Head of caudate nucleus (tissue), 42 donors: ENCODE data around the gene LINC00237.

Experiments used
- DNase-seq, 42 donors: peaks; one replicate each; pipeline versions ENCODE4 v3.0.0 to v3.0.0-alpha.2; 2020 to 2021; ENCODE audit warnings: mixed read lengths in 7 of 42
- intact Hi-C: fragments of 100-400 bp; cut with DNase I; formaldehyde crosslinking; loops from one replicate; pipeline ENCODE4 v1.15.0; 2022

The LINC00237 gene

GRCh38 chr20:21127201-21127981, 21.2 kb upstream of the LINC00237 start:
- no peak for DNase-seq
- intact Hi-C loops, result loop anchor here (10.0 kb wide), 1 partner anchor 107 kb away; no protein-coding TSS in a partner anchor

DNA sequence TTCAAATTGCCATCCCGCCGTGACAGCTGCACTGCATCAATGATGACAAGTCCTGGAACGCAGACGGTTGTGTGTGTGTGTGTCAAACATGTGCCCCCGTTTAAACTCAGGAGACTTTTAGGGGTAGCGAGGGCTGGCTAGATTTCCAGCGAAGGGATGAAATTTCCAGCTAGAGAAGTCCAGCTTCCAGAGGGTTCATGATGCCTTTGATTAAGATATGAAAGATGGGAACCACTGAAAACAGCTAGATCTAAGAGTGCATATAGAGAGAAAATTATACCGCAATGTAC, 20.4 kb upstream of the LINC00237 start:
- peak in 5 of 42 donors; percentile 11 to 60 (median 40) for DNase-seq
- intact Hi-C loops, result loop anchor here (10.0 kb wide), 1 partner anchor 108 kb away; no protein-coding TSS in a partner anchor

DNA sequence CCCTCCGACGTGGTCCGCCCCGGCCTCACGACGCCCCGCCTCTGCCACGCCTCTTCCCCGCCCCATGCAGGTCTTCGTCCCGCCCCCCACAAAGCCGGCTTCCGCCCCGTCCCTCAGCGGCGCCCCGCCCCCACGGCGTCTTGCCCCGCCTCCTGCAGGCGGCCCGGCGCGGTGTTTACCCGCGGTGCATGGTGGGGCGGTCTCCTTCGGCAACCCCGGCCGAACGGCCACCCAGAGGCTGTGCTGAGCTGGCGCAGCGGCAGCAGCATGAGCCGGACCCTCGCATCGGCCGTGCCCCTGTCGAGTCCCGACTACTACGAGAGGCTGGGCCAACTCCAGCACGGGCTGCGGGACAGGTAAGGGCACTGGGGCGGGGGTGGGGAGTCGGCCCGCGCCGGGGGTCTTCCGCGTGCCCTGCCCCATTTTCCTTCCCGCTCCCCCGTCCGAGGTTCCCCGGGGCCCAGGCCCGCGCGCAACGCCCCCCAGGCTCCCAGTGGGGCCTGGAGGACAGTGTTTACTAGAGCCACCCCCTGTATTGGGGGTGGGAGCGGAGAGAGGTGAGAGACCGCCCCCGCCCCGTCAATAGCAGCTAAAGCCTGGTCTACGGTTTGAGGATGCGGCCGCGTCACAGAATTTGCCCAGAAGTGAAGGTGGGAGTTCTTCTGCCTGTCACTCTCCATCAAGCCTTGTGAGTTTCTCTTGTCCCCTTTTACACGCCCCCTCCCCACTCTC, 19.9 kb upstream of the LINC00237 start, which contains the start of gene KIZ:
KIZ (plus strand) TSS at position 234 of the 732 bp plus-strand sequence; CDS start at position 268, 34 bp downstream.
- intact Hi-C loops, result loop anchor here (10.0 kb wide), 1 partner anchor 109 kb away; no protein-coding TSS in a partner anchor

DNA sequence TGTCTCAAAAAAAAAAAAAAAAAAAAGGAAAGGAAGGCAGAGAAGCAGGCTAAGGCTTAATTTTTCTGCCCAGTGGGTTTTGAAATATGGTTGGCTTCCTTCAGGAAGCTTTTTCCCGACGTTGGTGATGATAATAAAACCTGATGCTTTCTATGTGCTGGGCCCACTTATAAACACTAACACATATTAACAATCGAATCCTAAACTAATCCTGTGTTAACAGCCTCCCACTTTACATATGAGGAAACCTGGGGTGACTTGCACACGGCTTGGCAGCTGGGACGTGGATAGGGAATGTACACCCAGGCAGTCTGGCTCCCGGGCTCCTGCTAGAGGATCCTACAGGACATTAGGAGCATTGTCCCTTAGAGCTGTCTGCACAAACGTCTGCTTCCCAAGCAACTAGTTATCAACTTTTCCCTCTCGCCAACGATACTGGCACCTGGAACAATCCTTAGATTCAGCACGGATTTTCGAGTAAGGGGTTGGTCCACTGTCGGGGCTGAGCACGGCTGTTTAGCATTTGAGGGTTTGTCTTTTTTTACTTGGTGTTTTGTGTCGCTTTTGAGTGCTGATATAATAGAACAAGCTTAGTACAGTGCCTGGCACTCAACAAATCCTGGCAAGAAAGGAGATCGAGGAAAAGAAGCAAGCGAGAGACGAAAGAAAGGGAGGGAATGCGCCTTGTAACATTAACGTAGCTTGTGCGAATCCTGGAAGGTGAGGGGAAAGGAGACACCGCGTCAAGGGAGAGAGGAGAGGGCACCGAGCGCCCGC, 19.1 kb upstream of the LINC00237 start:
- DNase-seq, result peak in 37 of 42 donors; percentile 28 to 77 (median 56)
- intact Hi-C loops, result loop anchor here (10.0 kb wide), 1 partner anchor 110 kb away; no protein-coding TSS in a partner anchor

More for the DNA sequence above, 19.9 kb upstream of the LINC00237 start, which contains the start of gene KIZ:
- DNase-seq, result peak; percentile 85 to 100 (median 98)

- no peak for DNase-seq
- intact Hi-C loops, result loop anchor here (10.0 kb wide), 1 partner anchor 111 kb away; no protein-coding TSS in a partner anchor
Observed at GRCh38 chr20:21124190-21124589, 18.0 kb upstream of the LINC00237 start.

- intact Hi-C loops, result no loop called here
- no peak for DNase-seq
Observed at GRCh38 chr20:21118782-21119181, 12.6 kb upstream of the LINC00237 start.

GRCh38 chr20:21118138-21118537, 12.0 kb upstream of the LINC00237 start:
- no peak for DNase-seq
- intact Hi-C loops, result no loop called here

- intact Hi-C loops, result no loop called here
- no peak for DNase-seq
Observed at GRCh38 chr20:21117521-21117920, 11.4 kb upstream of the LINC00237 start.

GRCh38 chr20:21114584-21114983, 8.4 kb upstream of the LINC00237 start:
- intact Hi-C loops, result no loop called here

DNA sequence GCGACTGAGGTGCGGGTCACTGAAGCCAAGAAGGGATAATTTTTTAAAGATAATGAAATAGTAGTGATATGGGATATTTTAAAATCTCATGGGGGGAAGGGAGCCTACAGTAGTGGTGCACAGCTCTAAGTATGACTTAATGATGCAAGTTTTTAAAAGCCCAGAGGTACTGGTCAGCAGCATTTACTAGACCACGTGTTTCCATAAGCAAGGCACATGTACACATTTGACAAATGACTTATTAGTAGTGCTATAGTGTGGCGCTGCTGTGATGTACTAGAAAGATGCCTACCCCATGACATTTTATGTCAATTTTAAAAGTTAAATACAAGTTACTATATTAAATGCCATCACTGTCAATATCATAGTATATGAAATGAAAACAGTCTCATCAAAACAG, 7.5 kb upstream of the LINC00237 start:
- intact Hi-C loops, result no loop called here
- DNase-seq, result no peak

More at GRCh38 chr20:21114584-21114983, 8.4 kb upstream of the LINC00237 start:
- DNase-seq, result no peak

DNA sequence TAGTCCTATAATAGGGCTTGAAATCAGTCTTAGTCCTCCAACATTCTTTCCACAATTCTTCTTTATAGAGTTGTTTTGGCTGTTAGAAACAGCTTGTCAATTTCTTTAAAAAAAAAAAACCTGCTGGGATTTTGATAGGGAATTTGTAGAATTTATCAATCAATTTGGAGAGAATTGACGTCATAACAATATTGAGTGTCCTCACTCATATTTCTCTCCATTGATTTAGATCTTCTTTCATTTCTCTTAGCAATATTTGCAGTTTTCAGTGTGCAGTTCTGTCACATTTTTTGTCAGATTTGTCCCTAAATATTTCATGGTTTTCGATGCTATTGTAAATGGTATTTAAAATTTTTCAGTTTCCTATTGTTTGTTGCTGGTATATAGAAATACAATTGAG, 5.3 kb upstream of the LINC00237 start:
- no peak for DNase-seq
- intact Hi-C loops, result no loop called here

DNA sequence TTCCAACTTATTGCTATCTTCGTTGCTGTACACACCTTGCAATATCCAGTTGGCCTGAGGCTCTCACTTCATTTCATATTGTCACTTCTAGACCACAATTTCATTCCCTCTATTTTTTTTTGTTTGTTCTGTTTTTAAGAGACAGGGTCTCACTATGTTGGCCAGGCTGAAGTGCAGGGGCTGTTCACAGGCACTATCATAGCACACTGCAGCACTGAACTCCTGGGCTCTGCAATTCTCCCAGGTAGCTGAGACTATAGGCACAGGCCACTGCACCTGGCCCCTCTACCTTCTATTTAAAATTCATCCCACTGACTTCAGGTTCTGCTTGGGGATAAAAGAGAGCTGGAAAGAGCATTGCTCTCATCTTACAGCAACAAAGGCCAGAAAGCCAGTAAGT, 4.7 kb upstream of the LINC00237 start:
- intact Hi-C loops, result no loop called here
- no peak for DNase-seq

DNA sequence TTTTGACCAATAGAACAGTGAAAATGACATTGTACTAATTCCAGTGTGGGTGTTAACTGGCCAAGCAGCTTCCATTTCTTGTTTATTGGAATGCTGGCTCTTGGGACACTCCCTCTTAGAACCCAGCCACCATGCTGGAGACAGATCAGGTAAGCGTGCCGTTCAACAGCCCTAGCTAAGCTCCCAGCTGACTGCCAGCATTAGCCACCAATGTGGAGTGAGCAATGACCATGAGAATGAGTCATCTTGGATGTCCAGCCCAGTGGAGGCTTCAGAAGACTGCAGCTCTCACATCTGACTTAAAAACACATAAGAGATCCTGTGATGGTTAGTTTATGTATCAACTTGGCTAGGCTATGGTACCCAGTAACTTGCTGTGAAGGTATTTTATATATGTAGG, 3.0 kb upstream of the LINC00237 start:
- intact Hi-C loops, result no loop called here
- DNase-seq, result no peak

- intact Hi-C loops, result no loop called here
- peak in 4 of 42 donors; percentile 20 to 44 (median 40) for DNase-seq
Observed at GRCh38 chr20:21105429-21106170, 558 bp downstream of the LINC00237 start.

- intact Hi-C loops, result no loop called here
- DNase-seq, result no peak
Observed at GRCh38 chr20:21104921-21105320, 1.2 kb downstream of the LINC00237 start.

GRCh38 chr20:21104466-21104761, 1.7 kb downstream of the LINC00237 start:
- intact Hi-C loops, result no loop called here
- DNase-seq, result no peak

GRCh38 chr20:21103582-21104465, 2.3 kb downstream of the LINC00237 start:
- no peak for DNase-seq
- intact Hi-C loops, result no loop called here
